A549 (cell line): ENCODE data around the gene EEIG1. TPM values are rescaled to one million over a fixed set of nuclear protein-coding genes. Genes with fewer than 3 reads are reported as not detected.

Experiments
- ATAC-seq, 2 experiments: fragments of 200-7000 bp in 1 of 2; fragments of >200 bp in 1 of 2; cut with Nextera tagmentation in 1 of 2; cut with Tn5 transposase in 1 of 2; 3 replicates each; pipeline versions ENCODE4 v1.8.0 to v1.9.1; 2018 to 2020; ENCODE audit warnings: mild to moderate bottlenecking in 1 of 2, moderate library complexity in 1 of 2
- CTCF ChIA-PET: fragments of 300-600 bp; sonication (Branson Sonifier 250); formaldehyde crosslinking; extraction: SDS; loops from one replicate; lab custom pipeline; 2021; ENCODE audit warnings: antibody characterized with exemption, inconsistent platforms; lab: Yijun Ruan, JAX
- POLR2A ChIA-PET: fragments of 350-600 bp; formaldehyde crosslinking; extraction: SDS; loops from one replicate; lab custom pipeline; 2021; ENCODE audit warnings: antibody characterized with exemption, inconsistent platforms; lab: Yijun Ruan, JAX
- DNase-seq, 2 experiments: peaks; one replicate each; pipeline versions ENCODE4 v3.0.0 to v3.0.0-alpha.2; 2011 to 2016; ENCODE audit warnings: low read depth in 1 of 2, low spot score in 1 of 2
- FAIRE-seq: peaks from 2 replicates; lab custom pipeline; 2011; peaks lifted over from hg19 to GRCh38; lab: Jason Lieb, UNC
- H3K27ac ChIP-seq, 2 experiments: fragments of >200 bp; sonication (Bioruptor Twin); formaldehyde crosslinking; 3 replicates each; pipeline ENCODE4 v1.5.1; 2016 to 2017
- H3K4me1 ChIP-seq: fragments of >200 bp; sonication (Bioruptor Twin); formaldehyde crosslinking; 3 replicates; pipeline ENCODE4 v1.6.1; 2016
- H3K4me2 ChIP-seq: fragments of >200 bp; sonication (Bioruptor Twin); formaldehyde crosslinking; 3 replicates; pipeline ENCODE4 v1.6.1; 2016
- H3K4me3 ChIP-seq: fragments of >200 bp; sonication (Bioruptor Twin); formaldehyde crosslinking; 3 replicates; pipeline ENCODE4 v1.5.1; 2016
- H3K9me3 ChIP-seq: fragments of >200 bp; sonication (Bioruptor Twin); formaldehyde crosslinking; 3 replicates; pipeline ENCODE4 v1.6.1; 2016
- CEBPB ChIP-seq, 2 experiments: fragments of >200 bp in 1 of 2; sonication (Bioruptor Twin) in 1 of 2; formaldehyde crosslinking in 1 of 2; IDR thresholded peaks; 2 replicates each; pipeline ENCODE4 v1.6.1; 2012 to 2016
- EHMT2 ChIP-seq: fragments of 200-600 bp; sonication (generic); IDR thresholded peaks from 2 replicates; pipeline ENCODE4 v1.6.1; 2016; ENCODE audit warnings: antibody characterized with exemption, low read depth, mild to moderate bottlenecking, moderate library complexity
- EP300 ChIP-seq, 2 experiments: fragments of >200 bp; sonication (Bioruptor Twin); formaldehyde crosslinking; IDR thresholded peaks; 2 replicates in 1 of 2; 3 replicates in 1 of 2; pipeline ENCODE4 v1.6.1; 2016 to 2017
- FOSL2 ChIP-seq, 2 experiments: fragments of 450-650 bp in 1 of 2; fragments of >200 bp in 1 of 2; sonication (Bioruptor Twin) in 1 of 2; formaldehyde crosslinking; IDR thresholded peaks; 2 replicates each; pipeline versions ENCODE4 v1.5.0 to v1.6.1; 2016 to 2020; ENCODE audit warnings: mild to moderate bottlenecking in 1 of 2, moderate library complexity in 1 of 2
- HDAC2 ChIP-seq: fragments of 200-600 bp; sonication (generic); IDR thresholded peaks from 2 replicates; pipeline ENCODE4 v1.6.1; 2016
- HMGXB4 ChIP-seq: fragments of 250-450 bp; sonication (Bioruptor Pico); IDR thresholded peaks from 2 replicates; pipeline ENCODE4 v1.5.0; 2021; ENCODE audit warnings: mild to moderate bottlenecking, moderate library complexity, borderline replicate concordance
- JUNB ChIP-seq: fragments of >200 bp; sonication (Bioruptor Twin); formaldehyde crosslinking; IDR thresholded peaks from 2 replicates; pipeline ENCODE4 v1.6.1; 2016
- MAFK ChIP-seq: fragments of 450-650 bp; IDR thresholded peaks from 2 replicates; pipeline ENCODE4 v1.6.1; 2014; ENCODE audit not compliant: partially characterized antibody
- MAX ChIP-seq: IDR thresholded peaks from 2 replicates; pipeline ENCODE4 v1.6.1; 2012
- MAZ ChIP-seq: fragments of 150-350 bp; IDR thresholded peaks from 2 replicates; pipeline ENCODE4 v1.6.1; 2014; ENCODE audit warnings: antibody characterized with exemption, low read depth, low read length, borderline replicate concordance
- NFE2L2 ChIP-seq: fragments of 150-350 bp; conservative IDR thresholded peaks from 2 replicates; pipeline ENCODE4 v1.6.1; 2014; ENCODE audit warnings: low read length
- RAD21 ChIP-seq, 2 experiments: fragments of >200 bp in 1 of 2; sonication (Bioruptor Twin) in 1 of 2; formaldehyde crosslinking in 1 of 2; IDR thresholded peaks in 1 of 2; conservative IDR thresholded peaks in 1 of 2; 2 replicates in 1 of 2; 3 replicates in 1 of 2; pipeline ENCODE4 v1.6.1; 2012 to 2018; ENCODE audit warnings: inconsistent platforms in 1 of 2
- RCOR1 ChIP-seq: fragments of 150-350 bp; IDR thresholded peaks from 2 replicates; pipeline ENCODE4 v1.6.1; 2014; ENCODE audit warnings: antibody characterized with exemption, low read length, low read depth
- REST ChIP-seq: fragments of 200-600 bp; sonication (generic); IDR thresholded peaks from 2 replicates; pipeline ENCODE4 v1.6.1; 2016; ENCODE audit warnings: antibody characterized with exemption, mild to moderate bottlenecking, moderate library complexity
- RFX5 ChIP-seq: fragments of 450-650 bp; IDR thresholded peaks from 2 replicates; pipeline ENCODE4 v1.7.1; 2014; ENCODE audit warnings: antibody characterized with exemption, mild to moderate bottlenecking, moderate library complexity
- SMC3 ChIP-seq: fragments of >200 bp; sonication (Bioruptor Twin); formaldehyde crosslinking; IDR thresholded peaks from 3 replicates; pipeline ENCODE4 v1.6.1; 2018; ENCODE audit warnings: inconsistent platforms
- ZC3H11A ChIP-seq: fragments of 450-650 bp; IDR thresholded peaks from 2 replicates; pipeline ENCODE4 v1.6.1; 2014; ENCODE audit warnings: antibody characterized with exemption, mild to moderate bottlenecking
- ZFP36 ChIP-seq: fragments of 450-650 bp; IDR thresholded peaks from 2 replicates; pipeline ENCODE4 v1.6.1; 2014; ENCODE audit warnings: borderline replicate concordance; ENCODE audit not compliant: partially characterized antibody
- WGBS: methylation state at CpG from one replicate; pipeline ENCODE4 v1.1.6; 2017; ENCODE audit errors: missing lambda C conversion rate; 5-methylcytosine and 5-hydroxymethylcytosine counted together
- polyA plus RNA-seq, 4 experiments: library from polyadenylated mRNA; depleted of rRNA in 3 of 4; stranded (reverse); fragments of >200 nt; fragmentation: RNase III in 1 of 4; extraction: RNeasy Plus Mini Kit Qiagen cat#74134 plus additional on column Dnase treatment in 1 of 4; gene quantifications; 2 replicates in 3 of 4; 3 replicates in 1 of 4; pipeline ENCODE4 v1.2.3, GENCODE V29; 2011 to 2017
- TF ChIP-seq, protein P1 (sequence below): IDR thresholded peaks from 2 replicates; pipeline ENCODE4 v1.6.1; 2012

The EEIG1 gene
- polyA plus RNA-seq, 2 of the 4 experiments (the other 2 are of a cell fraction), result 30.3 to 33.0 TPM

DNA sequence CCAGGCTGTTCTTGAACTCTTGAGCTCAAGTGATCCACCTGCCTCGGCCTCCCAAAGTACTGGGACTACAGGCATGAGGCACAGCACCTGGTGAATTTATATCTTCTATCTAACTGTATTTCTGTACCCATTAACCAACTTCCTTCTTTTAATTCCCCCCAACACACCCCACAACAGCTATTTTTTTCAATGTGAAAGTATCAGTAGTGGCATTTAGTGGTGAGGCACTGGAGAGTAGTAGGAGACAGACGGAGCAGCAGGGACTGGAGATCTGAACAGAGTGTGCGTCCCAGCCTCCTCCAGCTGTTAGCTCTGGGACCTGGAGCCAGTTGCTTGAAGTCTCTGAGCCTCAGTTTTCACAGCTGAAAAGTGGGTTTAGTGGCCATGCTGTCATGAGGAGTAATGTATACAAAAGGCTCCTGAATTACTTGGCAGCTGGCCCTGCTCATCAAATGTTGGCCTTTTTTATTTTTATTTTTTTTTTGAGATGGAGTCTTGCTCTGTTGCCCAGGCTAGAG, 11.0 kb upstream of the EEIG1 start:
- WGBS, result 92% methylated on average over 3 of the region's 3 CpGs
- TF ChIP-seq CEBPB (IDR thresholded peaks at IDR 0.05), result no peak
- no peak for TF ChIP-seq EP300 (IDR thresholded peaks at IDR 0.05)
- TF ChIP-seq FOSL2 (IDR thresholded peaks at IDR 0.05), result no peak
- no peak for TF ChIP-seq FOSL2 (CRISPR knock-in tag; IDR thresholded peaks at IDR 0.05)
- no peak for TF ChIP-seq REST
- TF ChIP-seq NFE2L2, result no peak
- TF ChIP-seq JUNB, result no peak
- Histone ChIP-seq H3K9me3 (no peaks in the 10 kb centered on the region), H3K27ac (peak overlapping the region in 1 of 2 experiments; percentile 14; a peak in 1 of 6 replicates), H3K4me1 (peaks cover 28% of the 10 kb centered on the region), H3K4me3 (no peak overlapping the region), H3K4me2 (peak overlapping the region; percentile 50; the same call in 1 of the 3 replicates)
- FAIRE-seq (no peak), DNase-seq (no peak), ATAC-seq (no peak)
- ChIA-PET POLR2A (no interaction called here), CTCF (interaction anchor here (1.1 to 4.7 kb wide), 6 partner anchors 10 to 126 kb away, joined by 3 to 20 read pairs (median 6); no protein-coding TSS in a partner anchor)

DNA sequence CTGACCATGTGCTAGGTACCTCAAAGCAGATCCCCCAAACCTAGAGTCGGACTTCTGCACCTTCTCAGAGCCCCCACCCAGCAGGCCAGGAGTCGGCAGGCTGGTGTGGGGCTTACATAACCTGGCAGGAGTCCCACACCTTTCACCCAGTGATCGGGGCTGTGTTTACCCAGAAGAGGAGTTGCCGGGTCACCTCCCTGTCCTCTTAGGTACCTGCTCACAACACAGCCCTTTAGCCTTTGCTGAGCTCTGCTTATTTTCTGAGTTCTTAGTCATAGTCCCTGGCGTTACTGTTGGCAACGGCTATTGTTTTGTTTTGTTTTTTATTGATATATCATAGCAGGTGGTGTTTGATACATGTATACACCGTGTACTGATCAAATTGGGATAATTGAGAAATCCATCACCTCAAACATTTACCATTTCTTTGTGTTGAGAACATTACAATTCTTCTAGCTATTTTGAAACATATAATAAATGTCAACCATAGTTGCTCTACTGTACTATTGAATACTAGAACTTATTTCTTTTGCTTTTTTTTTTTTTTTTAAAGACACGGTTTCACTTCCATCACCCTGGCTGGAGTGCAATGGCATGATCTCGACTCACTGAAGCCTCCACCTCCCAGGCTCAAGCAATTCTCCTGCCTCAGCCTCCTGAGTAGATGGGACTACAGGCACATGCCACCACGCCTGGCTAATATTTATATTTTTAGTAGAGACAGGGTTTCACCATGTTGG, 10.4 kb upstream of the EEIG1 start:
- ATAC-seq (peak; percentile 52 to 71; a peak in 5 of 6 replicates), FAIRE-seq (no peak), DNase-seq (peak; percentile 58 to 66)
- H3K9me3 ChIP-seq, result no peaks in the 10 kb centered on the region
- no peak overlapping the region for H3K4me3 ChIP-seq
- TF ChIP-seq RCOR1 (no peak), SMC3 (no peak), ZC3H11A (no peak), CEBPB (IDR thresholded peaks at IDR 0.05) (no peak), ZFP36 (no peak), REST (no peak), MAX (no peak), FOSL2 (IDR thresholded peaks at IDR 0.05) (no peak), FOSL2 (CRISPR knock-in tag; IDR thresholded peaks at IDR 0.05) (peak; percentile 61), HMGXB4 (no peak), MAZ (no peak), EHMT2 (no peak), RAD21 (conservative IDR thresholded peaks at IDR 0.05 in 1 of 2, IDR thresholded peaks at IDR 0.05 in 1 of 2) (no peak), HDAC2 (no peak), MAFK (peak; percentile 87), RFX5 (no peak)
- TF ChIP-seq, protein P1, sequence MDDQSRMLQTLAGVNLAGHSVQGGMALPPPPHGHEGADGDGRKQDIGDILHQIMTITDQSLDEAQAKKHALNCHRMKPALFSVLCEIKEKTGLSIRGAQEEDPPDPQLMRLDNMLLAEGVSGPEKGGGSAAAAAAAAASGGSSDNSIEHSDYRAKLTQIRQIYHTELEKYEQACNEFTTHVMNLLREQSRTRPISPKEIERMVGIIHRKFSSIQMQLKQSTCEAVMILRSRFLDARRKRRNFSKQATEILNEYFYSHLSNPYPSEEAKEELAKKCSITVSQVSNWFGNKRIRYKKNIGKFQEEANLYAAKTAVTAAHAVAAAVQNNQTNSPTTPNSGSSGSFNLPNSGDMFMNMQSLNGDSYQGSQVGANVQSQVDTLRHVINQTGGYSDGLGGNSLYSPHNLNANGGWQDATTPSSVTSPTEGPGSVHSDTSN, result no peak
- ChIA-PET POLR2A (interaction anchor here (0.6 kb wide), 1 partner anchor 121 kb away, joined by 7 read pairs; no protein-coding TSS in a partner anchor), CTCF (interaction anchor here (0.6 to 4.7 kb wide), 8 partner anchors 10 to 126 kb away, joined by 3 to 20 read pairs (median 4); no protein-coding TSS in a partner anchor)
- peaks cover 34% of the 10 kb centered on the region for H3K4me1 ChIP-seq
- peak overlapping the region; percentile 50 to 69 for H3K27ac ChIP-seq
- WGBS, result 26% methylated on average over 10 of the region's 10 CpGs
- H3K4me2 ChIP-seq, result peak overlapping the region; percentile 50
